ENCODE data around the gene RNF11.

The RNF11 gene

DNA sequence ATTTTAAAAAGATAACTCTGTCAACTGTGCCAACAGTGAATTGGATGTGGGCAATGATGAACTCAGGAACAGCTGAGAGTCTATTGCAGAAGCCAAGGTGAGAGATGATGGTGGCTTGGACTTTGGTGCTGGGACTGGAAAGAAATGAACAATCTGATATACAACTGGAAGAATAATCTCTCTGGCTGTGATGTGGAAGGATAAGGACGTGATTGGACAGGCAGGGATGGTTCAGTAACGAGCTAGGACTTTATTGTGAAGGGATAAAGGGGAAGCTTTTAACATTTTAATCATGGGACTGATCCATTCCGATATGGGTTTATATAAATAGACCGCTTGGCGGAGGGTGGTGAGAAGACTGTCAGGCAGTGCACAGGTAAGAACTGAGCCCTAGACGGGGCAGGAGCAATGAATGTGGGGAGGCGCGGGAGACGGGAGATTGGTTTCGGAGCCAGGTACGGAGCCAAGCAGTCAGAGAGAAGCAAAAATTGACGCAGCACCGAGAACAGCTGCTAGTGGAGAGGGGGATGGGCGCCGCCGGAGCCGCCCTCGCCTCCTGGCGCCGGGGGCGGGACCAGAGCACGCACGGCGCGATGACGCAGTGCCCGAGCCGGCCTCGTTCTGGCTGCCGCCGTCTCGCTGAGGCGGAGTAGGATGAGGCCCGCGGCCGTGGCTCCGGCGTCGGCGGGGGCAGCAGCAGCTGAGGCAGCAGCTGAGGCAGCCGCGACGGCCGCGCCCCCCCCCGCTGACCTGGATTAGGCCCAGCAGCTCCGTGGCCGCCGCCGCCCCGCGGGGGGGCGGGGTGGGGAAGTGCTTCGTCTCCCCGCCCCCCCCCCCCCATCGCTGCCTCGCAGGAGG, at the start of gene RNF11:
TSS of gene RNF11 (plus strand) at position 601 of the 858 bp plus-strand sequence. CDS start 484 bp downstream, outside the sequence.
- Mint-ChIP-seq H3K4me3 (peak within 1 kb of the TSS; percentile 86), H3K4me1 (ENCODE audit: low read depth) (peaks cover 39% of the 10 kb centered on the region), H3K27me3 (no peaks in the 10 kb centered on the region), H3K9me3 (no peaks in the 10 kb centered on the region), H3K27ac (peak within 1 kb of the TSS; percentile 83), H3K36me3 (ENCODE audit: low read depth) (peaks cover 4% of the 10 kb centered on the region)

DNA sequence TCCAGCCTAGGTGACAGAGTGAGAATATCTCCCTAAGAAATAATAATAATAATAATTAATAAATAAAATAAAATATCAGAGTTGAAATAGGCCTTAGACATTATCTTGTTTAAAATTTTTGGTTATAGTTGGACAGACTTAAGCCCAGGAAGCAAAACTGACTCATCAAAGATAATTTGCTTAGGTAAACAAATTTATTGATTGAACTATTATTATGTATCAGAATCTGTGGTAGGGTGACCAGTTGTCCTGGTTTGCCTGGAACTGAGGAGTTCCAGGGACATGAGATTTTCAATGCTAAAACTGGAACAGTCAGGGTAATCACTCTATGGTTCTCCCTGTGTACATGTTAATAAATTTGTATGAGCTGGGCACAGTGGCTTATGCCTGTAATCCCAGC, 47.8 kb upstream of the RNF11 start:
- Mint-ChIP-seq H3K9me3 (no peaks in the 10 kb centered on the region), H3K27me3 (peaks cover 8% of the 10 kb centered on the region), H3K27ac (no peak overlapping the region), H3K36me3 (ENCODE audit: low read depth) (no peaks in the 10 kb centered on the region), H3K4me1 (ENCODE audit: low read depth) (no peaks in the 10 kb centered on the region), H3K4me3 (no peak overlapping the region)

DNA sequence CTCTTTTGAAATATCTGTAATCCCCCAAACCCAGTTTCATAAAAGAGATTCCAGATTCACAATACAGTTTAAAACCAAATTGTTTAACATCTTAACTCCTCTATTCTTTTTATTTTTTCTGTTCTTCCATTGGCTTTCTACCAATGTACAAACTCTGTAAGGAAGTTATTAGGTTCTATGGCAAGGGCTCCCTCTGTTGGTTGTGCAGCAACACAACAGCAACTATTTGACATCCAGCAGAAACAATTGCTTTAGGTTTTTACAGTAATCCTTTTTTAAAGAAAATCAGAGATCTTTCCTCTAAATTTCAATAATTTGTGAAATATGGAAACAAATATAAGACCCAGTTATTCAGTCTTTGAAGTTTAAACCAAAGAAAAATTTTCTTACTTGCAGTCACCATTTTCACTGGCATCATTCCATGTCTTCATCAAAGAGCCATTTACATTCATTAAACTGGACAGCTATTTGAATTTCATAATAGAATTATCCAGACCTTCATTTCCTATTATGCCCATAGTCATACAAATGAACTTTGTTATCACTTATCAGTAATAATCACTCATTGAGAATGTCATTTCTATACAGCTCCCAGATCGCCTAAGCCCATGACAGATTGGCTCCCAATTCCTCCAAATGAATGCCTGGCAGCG, 46.5 kb upstream of the RNF11 start:
- Mint-ChIP-seq H3K4me1 (ENCODE audit: low read depth) (no peaks in the 10 kb centered on the region), H3K36me3 (ENCODE audit: low read depth) (no peaks in the 10 kb centered on the region), H3K27me3 (peaks cover 5% of the 10 kb centered on the region), H3K4me3 (no peak overlapping the region), H3K9me3 (no peaks in the 10 kb centered on the region), H3K27ac (no peak overlapping the region)

DNA sequence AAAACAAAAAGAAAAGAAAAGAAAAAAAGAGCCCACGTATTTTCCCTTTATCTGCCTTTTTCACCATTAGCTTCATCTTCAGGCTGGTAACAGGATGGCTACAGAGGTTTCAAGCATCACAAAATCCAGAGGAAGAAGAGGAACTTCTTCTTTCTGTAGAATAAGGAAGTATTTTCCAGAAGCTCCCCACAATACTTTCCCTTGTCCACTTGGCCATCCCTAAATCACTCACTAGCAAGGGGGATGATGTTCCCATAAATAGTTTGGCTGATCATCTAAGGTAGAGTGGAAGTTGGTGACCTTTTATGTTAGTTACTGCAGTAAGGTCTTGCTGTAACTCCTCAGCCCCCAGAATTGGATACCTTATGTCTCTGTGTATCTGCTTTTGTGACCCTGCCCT, 45.1 kb upstream of the RNF11 start:
- Mint-ChIP-seq H3K36me3 (ENCODE audit: low read depth) (no peaks in the 10 kb centered on the region), H3K27ac (no peak overlapping the region), H3K4me1 (ENCODE audit: low read depth) (no peaks in the 10 kb centered on the region), H3K4me3 (no peak overlapping the region), H3K27me3 (peaks cover 5% of the 10 kb centered on the region), H3K9me3 (no peaks in the 10 kb centered on the region)

- no peaks in the 10 kb centered on the region for H3K36me3 Mint-ChIP-seq (ENCODE audit: low read depth)
- peaks cover 9% of the 10 kb centered on the region for H3K27me3 Mint-ChIP-seq
- H3K9me3 Mint-ChIP-seq = no peaks in the 10 kb centered on the region
- H3K4me3 Mint-ChIP-seq = no peak overlapping the region
- no peak overlapping the region for H3K27ac Mint-ChIP-seq
- H3K4me1 Mint-ChIP-seq (ENCODE audit: low read depth) = no peaks in the 10 kb centered on the region
Observed at GRCh38 chr1:51192213-51192843, 43.7 kb upstream of the RNF11 start.

- Mint-ChIP-seq H3K27ac (no peak overlapping the region), H3K4me3 (no peak overlapping the region), H3K4me1 (ENCODE audit: low read depth) (no peaks in the 10 kb centered on the region), H3K27me3 (peaks cover 9% of the 10 kb centered on the region), H3K9me3 (no peaks in the 10 kb centered on the region), H3K36me3 (ENCODE audit: low read depth) (no peaks in the 10 kb centered on the region)
Observed at GRCh38 chr1:51193564-51193963, 42.5 kb upstream of the RNF11 start.

DNA sequence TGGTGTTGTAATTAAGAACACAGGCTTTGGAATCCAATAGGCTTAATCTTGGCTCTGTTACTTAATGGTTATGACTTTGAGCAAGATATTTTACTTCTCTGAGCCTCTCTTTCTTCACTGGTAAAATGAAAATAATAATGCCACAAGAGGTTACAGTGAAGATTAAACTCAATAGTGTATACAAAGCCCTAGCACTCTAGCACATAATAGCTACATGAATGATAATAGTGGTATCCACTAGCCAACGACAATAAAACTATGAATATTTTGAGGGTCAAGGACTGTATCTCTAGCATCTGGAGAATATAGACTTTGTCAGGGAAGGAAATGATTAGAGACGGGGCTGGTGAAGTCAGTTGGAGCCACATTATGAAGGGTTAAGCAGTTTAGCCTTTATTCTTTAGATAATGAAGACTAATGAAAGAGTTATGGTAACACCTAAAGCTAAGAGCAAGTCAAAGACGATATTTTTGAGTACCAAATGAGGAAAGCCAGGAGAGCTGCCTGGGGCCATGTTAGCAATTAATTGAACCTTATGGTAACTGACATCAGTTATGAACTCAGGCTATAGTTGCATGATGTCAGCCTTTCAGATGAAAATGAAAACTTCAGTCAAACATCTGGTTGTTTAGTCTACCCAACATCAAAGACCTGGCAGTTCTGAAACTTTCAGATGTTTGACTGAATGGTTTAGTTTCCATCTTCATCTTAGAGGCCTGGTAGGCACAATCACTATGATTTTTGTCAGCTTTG, 32.8 kb upstream of the RNF11 start:
- H3K27me3 Mint-ChIP-seq = no peaks in the 10 kb centered on the region
- H3K9me3 Mint-ChIP-seq = no peaks in the 10 kb centered on the region
- no peaks in the 10 kb centered on the region for H3K36me3 Mint-ChIP-seq (ENCODE audit: low read depth)
- no peak overlapping the region for H3K27ac Mint-ChIP-seq
- peaks cover 4% of the 10 kb centered on the region for H3K4me1 Mint-ChIP-seq (ENCODE audit: low read depth)
- no peak overlapping the region for H3K4me3 Mint-ChIP-seq

DNA sequence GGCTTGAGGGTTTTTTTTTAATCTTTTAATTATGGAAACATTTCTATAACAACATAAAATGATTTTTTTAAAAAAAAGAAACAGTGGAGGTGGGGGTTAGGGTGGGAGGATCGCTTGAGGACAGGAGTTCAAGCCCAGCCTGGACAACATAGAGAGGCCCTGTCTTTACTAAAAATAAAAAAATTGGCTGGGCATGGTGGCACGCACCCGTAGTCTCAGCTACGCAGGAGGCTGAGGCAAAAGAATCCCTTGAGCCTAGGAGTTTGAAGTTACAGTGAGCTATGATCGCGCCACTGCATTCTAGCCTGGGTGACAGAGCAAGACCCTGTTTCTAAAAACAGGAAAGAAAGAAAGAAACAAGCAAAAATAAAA, 32.2 kb upstream of the RNF11 start:
- Mint-ChIP-seq H3K4me1 (ENCODE audit: low read depth) (peaks cover 4% of the 10 kb centered on the region), H3K4me3 (no peak overlapping the region), H3K27me3 (no peaks in the 10 kb centered on the region), H3K27ac (no peak overlapping the region), H3K9me3 (no peaks in the 10 kb centered on the region), H3K36me3 (ENCODE audit: low read depth) (no peaks in the 10 kb centered on the region)

DNA sequence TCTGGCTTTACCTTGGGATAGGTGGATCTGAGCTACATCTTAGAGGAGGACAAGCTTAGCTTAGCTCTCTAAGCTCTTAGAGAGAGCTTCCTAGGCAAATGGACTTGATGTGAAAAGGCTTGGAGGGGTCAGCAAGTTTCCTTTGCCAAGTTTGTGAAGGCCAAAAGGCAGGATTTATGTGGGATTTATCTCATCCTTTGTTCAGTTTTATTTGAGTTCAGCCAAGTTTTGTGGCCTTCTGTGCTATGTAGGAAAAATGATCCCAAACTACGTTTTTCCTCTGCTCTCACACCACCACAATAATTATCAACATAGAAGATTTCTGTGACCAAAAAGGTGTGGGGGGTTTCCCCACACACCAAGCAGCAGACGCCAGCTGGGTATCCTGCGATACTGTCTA, 26.0 kb upstream of the RNF11 start:
- H3K27me3 Mint-ChIP-seq = no peaks in the 10 kb centered on the region
- no peaks in the 10 kb centered on the region for H3K36me3 Mint-ChIP-seq (ENCODE audit: low read depth)
- H3K27ac Mint-ChIP-seq = no peak overlapping the region
- H3K4me1 Mint-ChIP-seq (ENCODE audit: low read depth) = peaks cover 10% of the 10 kb centered on the region
- H3K9me3 Mint-ChIP-seq = no peaks in the 10 kb centered on the region
- no peak overlapping the region for H3K4me3 Mint-ChIP-seq

- H3K4me1 Mint-ChIP-seq (ENCODE audit: low read depth) = peaks cover 14% of the 10 kb centered on the region
- no peaks in the 10 kb centered on the region for H3K27me3 Mint-ChIP-seq
- H3K36me3 Mint-ChIP-seq (ENCODE audit: low read depth) = no peaks in the 10 kb centered on the region
- H3K27ac Mint-ChIP-seq = no peak overlapping the region
- H3K4me3 Mint-ChIP-seq = no peak overlapping the region
- no peaks in the 10 kb centered on the region for H3K9me3 Mint-ChIP-seq
Observed at GRCh38 chr1:51210676-51211075, 25.4 kb upstream of the RNF11 start.

DNA sequence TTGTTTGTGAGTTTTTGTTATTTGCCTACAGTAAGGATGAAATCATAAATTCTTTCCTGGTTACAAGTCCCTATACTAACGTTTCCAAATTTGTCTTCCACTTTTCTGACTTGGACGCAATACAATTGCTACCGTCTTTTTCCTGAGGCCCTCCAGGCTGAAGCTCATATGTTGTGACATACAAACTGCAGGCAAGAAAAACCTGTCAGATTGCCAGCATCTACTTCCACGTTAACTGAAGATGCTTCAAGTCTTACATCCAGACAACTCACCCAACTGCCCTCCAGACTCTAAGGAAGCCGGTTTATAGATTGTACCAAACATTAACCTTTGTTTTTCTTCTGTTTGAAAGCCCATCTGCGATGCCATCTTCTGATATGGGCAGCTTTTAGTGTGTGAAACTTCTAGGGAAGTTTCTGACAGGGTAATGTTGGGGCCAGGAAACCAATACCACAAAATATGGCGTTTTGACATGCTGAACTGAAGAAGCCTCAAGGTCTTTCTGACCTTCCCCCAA, 21.4 kb upstream of the RNF11 start:
- H3K4me1 Mint-ChIP-seq (ENCODE audit: low read depth) = peaks cover 14% of the 10 kb centered on the region
- no peaks in the 10 kb centered on the region for H3K27me3 Mint-ChIP-seq
- H3K4me3 Mint-ChIP-seq = no peak overlapping the region
- H3K36me3 Mint-ChIP-seq (ENCODE audit: low read depth) = no peaks in the 10 kb centered on the region
- H3K27ac Mint-ChIP-seq = peak overlapping the region; percentile 56
- no peaks in the 10 kb centered on the region for H3K9me3 Mint-ChIP-seq

DNA sequence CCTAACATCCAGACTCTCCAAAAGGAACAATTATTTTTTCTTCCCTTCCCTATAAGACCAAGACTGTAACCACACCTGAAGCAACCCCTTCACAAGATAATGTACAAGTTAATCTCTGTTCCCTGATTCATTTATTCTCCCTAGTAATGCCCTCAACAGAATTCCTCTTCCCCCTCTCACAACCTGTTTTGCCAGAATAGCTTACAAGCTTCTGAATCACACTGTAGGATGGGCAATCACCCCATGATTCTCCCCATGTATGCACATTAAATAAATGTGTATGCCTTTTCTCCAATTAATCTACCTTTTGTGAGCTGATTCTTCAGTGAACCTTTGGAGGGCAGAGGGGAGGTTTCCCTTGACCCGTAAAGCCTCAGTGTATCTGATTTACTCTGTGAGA, 20.9 kb upstream of the RNF11 start:
- H3K9me3 Mint-ChIP-seq = no peaks in the 10 kb centered on the region
- no peak overlapping the region for H3K4me3 Mint-ChIP-seq
- H3K27me3 Mint-ChIP-seq = no peaks in the 10 kb centered on the region
- H3K36me3 Mint-ChIP-seq (ENCODE audit: low read depth) = no peaks in the 10 kb centered on the region
- peaks cover 14% of the 10 kb centered on the region for H3K4me1 Mint-ChIP-seq (ENCODE audit: low read depth)
- H3K27ac Mint-ChIP-seq = peak overlapping the region; percentile 56

- H3K9me3 Mint-ChIP-seq = no peaks in the 10 kb centered on the region
- no peaks in the 10 kb centered on the region for H3K36me3 Mint-ChIP-seq (ENCODE audit: low read depth)
- no peaks in the 10 kb centered on the region for H3K27me3 Mint-ChIP-seq
- H3K4me1 Mint-ChIP-seq (ENCODE audit: low read depth) = peaks cover 14% of the 10 kb centered on the region
- no peak overlapping the region for H3K4me3 Mint-ChIP-seq
- H3K27ac Mint-ChIP-seq = no peak overlapping the region
Observed at GRCh38 chr1:51216631-51217030, 19.4 kb upstream of the RNF11 start.

DNA sequence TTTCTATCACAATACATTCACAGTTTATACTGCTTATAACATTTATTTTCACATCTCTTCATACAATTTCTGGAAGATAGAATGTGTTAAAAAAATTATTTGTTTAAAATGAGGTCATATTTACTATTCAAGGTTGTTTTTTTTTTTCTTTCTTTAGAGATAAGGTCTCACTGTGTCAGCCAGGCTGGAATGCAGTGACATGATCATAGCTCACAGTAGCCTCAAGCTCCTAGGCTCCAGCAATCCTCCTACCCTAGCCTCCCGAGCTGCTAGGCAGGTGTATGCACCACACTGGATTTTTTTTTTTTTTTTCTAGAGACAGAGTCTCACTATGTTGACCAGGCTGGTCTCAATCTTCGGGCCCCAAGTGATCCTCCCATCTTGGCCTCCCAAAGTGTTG, 19.0 kb upstream of the RNF11 start:
- Mint-ChIP-seq H3K4me1 (ENCODE audit: low read depth) (peaks cover 14% of the 10 kb centered on the region), H3K27ac (no peak overlapping the region), H3K4me3 (no peak overlapping the region), H3K9me3 (no peaks in the 10 kb centered on the region), H3K27me3 (no peaks in the 10 kb centered on the region), H3K36me3 (ENCODE audit: low read depth) (no peaks in the 10 kb centered on the region)
